Colonic mucosa (tissue), 4 donors: ENCODE measurements around the gene SEC16A. TPM values are rescaled to one million over a fixed set of nuclear protein-coding genes. Genes with fewer than 3 reads are reported as not detected.

Experiments used
- DNase-seq: peaks from one replicate; pipeline ENCODE4 v3.0.0-alpha.2; 2020
- H3K27ac ChIP-seq: fragments of 200-600 bp; one replicate; pipeline ENCODE4 v1.8.0; 2021
- H3K27me3 ChIP-seq: fragments of 200-600 bp; one replicate; pipeline ENCODE4 v1.8.0; 2021
- H3K36me3 ChIP-seq: fragments of 200-600 bp; one replicate; pipeline ENCODE4 v1.8.0; 2021
- H3K4me1 ChIP-seq: fragments of 200-600 bp; one replicate; pipeline ENCODE4 v1.8.0; 2021; ENCODE audit warnings: mild to moderate bottlenecking
- H3K4me3 ChIP-seq: fragments of 200-600 bp; one replicate; pipeline ENCODE4 v1.8.0; 2021
- H3K9ac ChIP-seq, 2 donors: one replicate each; pipeline ENCODE4 v1.7.0; 2013; ENCODE audit warnings: control low read depth in 2 of 2, low read depth in 2 of 2, low read length in 2 of 2
- H3K9me3 ChIP-seq: fragments of 200-600 bp; one replicate; pipeline ENCODE4 v1.8.0; 2021
- intact Hi-C: fragments of 100-400 bp; cut with DNase I; formaldehyde crosslinking; loops from one replicate; pipeline ENCODE4 v1.14.1; 2022
- total RNA-seq, 2 donors: library from RNA; stranded (reverse); fragmentation: NEBNext Ultra II Directional in 1 of 2; extraction: Animal tissue kit (Norgen Biotek cat#: 25700) in 1 of 2; gene quantifications; one replicate each; pipeline ENCODE4 v1.2.1, GENCODE V29; 2021
- TF ChIP-seq, protein P1 (sequence below): fragments of 200-600 bp; IDR thresholded peaks from one replicate; pipeline ENCODE4 v1.8.0; 2022; ENCODE audit warnings: antibody characterized with exemption, mild to moderate bottlenecking
- donor health status: healthy.
- donor health status: DM: no; HTN: no; CAD: no.
- donor health status: DM: no; HTN: no; CAD: no.

Gene SEC16A
- total RNA-seq, 2 donors from 2014 or later, result 66.2 to 104 TPM

DNA sequence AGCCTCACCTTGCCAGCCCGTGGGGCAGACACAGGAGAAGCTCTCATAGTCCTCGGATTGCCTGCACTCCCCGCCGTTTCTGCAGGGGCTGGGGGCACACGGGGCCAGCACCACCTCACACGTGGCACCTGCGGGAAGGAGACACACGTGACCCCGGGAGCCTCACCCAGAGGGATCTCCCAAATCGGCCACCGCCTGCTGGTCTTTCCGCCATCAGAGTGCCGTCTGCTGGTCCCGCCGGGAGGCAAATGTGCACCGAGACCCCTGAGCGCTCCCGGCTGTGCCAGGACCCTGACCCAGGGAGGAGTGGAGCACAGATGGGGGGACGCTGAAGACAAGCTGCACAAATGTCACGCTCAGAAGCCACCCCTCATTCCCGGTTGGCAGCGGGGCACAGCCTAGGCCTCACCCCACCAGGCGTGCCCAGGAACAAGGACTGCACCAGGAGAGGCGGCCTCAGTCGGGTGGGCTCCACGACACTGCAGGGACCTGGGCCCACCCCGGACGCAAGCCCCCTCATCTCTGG lies 28.4 kb upstream of the SEC16A start:
- no peak for DNase-seq
- TF ChIP-seq, protein P1, sequence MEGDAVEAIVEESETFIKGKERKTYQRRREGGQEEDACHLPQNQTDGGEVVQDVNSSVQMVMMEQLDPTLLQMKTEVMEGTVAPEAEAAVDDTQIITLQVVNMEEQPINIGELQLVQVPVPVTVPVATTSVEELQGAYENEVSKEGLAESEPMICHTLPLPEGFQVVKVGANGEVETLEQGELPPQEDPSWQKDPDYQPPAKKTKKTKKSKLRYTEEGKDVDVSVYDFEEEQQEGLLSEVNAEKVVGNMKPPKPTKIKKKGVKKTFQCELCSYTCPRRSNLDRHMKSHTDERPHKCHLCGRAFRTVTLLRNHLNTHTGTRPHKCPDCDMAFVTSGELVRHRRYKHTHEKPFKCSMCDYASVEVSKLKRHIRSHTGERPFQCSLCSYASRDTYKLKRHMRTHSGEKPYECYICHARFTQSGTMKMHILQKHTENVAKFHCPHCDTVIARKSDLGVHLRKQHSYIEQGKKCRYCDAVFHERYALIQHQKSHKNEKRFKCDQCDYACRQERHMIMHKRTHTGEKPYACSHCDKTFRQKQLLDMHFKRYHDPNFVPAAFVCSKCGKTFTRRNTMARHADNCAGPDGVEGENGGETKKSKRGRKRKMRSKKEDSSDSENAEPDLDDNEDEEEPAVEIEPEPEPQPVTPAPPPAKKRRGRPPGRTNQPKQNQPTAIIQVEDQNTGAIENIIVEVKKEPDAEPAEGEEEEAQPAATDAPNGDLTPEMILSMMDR, result no peak

DNA sequence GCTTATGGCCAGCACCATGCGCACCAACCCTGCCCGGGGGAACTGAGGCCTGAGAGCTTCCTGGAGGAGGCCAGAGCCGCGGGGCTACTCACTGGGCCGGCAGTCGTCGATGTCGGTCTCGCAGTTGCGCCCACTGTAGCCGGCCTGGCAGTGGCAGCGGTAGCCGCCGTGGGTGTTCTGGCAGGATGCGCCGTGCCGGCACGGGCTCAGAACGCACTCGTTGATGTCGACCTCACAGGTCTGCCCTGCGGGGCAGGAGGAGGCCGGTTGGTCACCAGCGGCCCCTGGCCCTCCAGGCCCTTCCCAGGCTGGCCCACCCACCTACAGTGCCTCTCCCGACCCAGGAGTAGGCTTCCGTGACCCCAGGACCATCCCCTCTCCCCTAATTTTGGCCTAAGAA lies 27.7 kb upstream of the SEC16A start:
- H3K9me3 ChIP-seq, result no peaks in the 10 kb centered on the region
- H3K9ac ChIP-seq, result no peak overlapping the region
- DNase-seq, result no peak
- H3K27me3 ChIP-seq, result no peaks in the 10 kb centered on the region
- TF ChIP-seq, protein P1, result no peak
- H3K4me1 ChIP-seq, result no peaks in the 10 kb centered on the region
- no peak overlapping the region for H3K4me3 ChIP-seq
- H3K27ac ChIP-seq, result no peak overlapping the region
- intact Hi-C loops, result no loop called here
- H3K36me3 ChIP-seq, result peaks cover 58% of the 10 kb centered on the region

More for the DNA sequence above, 28.4 kb upstream of the SEC16A start:
- Histone ChIP-seq H3K4me1 (no peaks in the 10 kb centered on the region), H3K27me3 (no peaks in the 10 kb centered on the region), H3K9ac (peak overlapping the region in 1 of 2 donors; percentile 43), H3K27ac (no peak overlapping the region), H3K36me3 (peaks cover 61% of the 10 kb centered on the region), H3K4me3 (no peak overlapping the region), H3K9me3 (no peaks in the 10 kb centered on the region)
- intact Hi-C loops, result no loop called here

DNA sequence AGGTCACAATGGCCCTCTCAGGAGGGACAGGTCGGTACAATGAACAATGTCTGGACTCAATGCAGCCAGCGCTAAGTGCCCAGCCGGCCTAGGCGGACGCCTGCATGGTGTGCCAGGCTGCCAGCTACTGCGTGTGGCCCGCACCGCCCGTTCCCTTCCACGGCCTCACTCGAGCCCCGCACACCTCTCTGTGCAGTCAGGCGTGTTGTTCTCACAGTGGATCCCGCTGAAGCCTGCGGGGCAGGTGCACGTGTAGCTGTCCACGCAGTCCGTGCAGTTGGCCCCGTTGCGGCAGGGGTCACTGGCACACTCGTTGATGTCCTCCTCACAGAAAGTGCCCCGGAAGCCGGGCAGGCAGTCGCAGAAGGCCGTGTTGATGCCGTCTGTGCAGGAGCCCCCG lies 26.7 kb upstream of the SEC16A start:
- H3K27ac ChIP-seq, result no peak overlapping the region

DNA sequence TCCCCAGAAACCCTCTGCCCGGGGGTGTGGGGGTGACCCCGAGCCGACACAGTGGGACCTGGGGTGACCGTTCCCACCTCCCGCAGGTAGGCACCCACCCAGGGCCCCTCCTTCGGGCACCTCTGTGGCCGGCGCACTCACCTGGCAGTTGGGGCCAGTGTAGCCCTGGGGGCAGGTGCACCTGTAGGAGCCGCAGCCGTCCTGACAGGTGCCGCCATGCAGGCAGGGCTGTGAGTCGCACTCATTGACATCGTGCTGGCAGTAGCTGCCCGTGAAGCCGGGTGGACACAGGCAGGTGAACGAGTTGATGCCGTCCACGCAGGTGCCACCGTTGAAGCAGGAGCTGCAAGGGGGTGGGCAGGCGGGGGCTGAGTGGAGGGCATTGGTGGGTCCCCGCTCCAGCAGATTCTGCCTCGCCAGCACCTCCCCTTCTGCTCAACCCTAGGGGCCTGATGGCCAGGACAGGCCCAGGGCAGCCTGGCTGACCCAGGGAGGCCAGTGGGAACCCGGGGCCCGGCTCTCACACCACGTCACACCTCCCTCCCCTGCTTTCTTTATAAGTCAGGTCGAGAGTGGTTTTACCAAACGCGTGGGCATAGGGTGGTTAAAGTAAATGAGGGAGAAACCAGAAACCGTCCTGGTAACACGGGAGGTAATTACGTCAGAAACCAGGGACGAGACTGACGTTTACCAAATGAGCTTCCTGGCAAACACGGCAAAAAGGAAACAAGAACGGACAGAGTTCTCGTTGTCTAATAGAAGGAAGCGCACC lies 26.1 kb upstream of the SEC16A start:
- TF ChIP-seq, protein P1, result no peak

More for the DNA sequence above, 26.7 kb upstream of the SEC16A start:
- H3K4me3 ChIP-seq, result no peak overlapping the region
- TF ChIP-seq, protein P1, result no peak
- H3K4me1 ChIP-seq, result no peaks in the 10 kb centered on the region
- no peak overlapping the region for H3K9ac ChIP-seq
- no peaks in the 10 kb centered on the region for H3K9me3 ChIP-seq
- H3K36me3 ChIP-seq, result peaks cover 58% of the 10 kb centered on the region
- H3K27me3 ChIP-seq, result no peaks in the 10 kb centered on the region
- DNase-seq, result no peak
- intact Hi-C loops, result no loop called here

DNA sequence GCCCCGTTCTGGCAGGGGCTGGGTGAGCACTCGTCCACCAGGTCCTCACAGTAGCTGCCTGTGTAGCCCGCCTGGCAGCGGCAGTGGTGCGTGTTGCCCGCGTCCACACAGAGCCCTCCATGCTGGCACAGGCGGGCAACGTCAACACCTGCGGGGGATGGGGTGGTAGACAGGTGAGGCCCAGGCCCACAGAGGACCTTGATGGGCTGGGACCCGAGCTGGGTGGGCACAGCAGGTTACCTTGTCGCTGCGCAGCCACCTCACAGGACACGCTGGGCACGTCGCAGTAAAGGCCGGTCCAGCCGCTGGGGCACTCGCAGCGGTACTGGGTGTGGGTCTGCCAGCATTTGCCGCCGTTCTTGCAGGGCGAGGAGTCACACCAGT lies 25.1 kb upstream of the SEC16A start:
- Histone ChIP-seq H3K9me3 (no peaks in the 10 kb centered on the region), H3K27me3 (no peaks in the 10 kb centered on the region), H3K4me1 (no peaks in the 10 kb centered on the region), H3K9ac (no peak overlapping the region), H3K27ac (no peak overlapping the region), H3K36me3 (peaks cover 54% of the 10 kb centered on the region), H3K4me3 (no peak overlapping the region)
- no peak for DNase-seq
- TF ChIP-seq, protein P1, result no peak
- intact Hi-C loops, result no loop called here

More for the DNA sequence above, 26.1 kb upstream of the SEC16A start:
- Histone ChIP-seq H3K4me1 (no peaks in the 10 kb centered on the region), H3K4me3 (no peak overlapping the region), H3K27ac (no peak overlapping the region), H3K27me3 (no peaks in the 10 kb centered on the region), H3K9me3 (no peaks in the 10 kb centered on the region), H3K9ac (no peak overlapping the region), H3K36me3 (peaks cover 58% of the 10 kb centered on the region)
- intact Hi-C loops, result no loop called here
- DNase-seq, result no peak
